ENCODE measurements around the gene ZSCAN5B. TPM values are rescaled to one million over a fixed set of nuclear protein-coding genes. Genes with fewer than 3 reads are reported as not detected.
"Not testable (repeated sequence)": the region's sequence is repeated elsewhere in the genome, so short reads cannot be mapped to it uniquely, and the experiment has no call there.

Gene ZSCAN5B
- total RNA-seq, 2 experiments from 2014 or later, result not detected

DNA sequence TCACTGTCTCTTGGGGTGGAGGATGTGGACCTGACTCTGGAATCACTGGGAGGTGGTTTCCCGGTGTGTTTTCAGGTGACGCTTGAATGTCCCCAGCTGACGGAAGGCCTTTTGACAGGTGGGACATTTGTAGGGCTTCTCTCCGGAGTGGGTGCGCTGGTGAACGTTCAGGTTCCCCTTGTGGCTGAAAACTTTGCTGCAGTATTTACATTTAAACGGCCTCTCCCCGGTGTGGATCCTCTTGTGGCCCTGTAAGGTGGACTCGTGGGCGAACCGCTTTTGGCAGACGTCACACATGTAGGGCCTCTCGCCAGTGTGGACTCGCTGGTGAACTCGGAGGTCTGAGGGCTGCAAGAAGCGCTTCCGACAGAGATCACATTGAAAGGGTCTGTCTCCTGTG, 7.8 kb downstream of the ZSCAN5B start:
- no peaks in the 10 kb centered on the region for H3K4me1 Mint-ChIP-seq (ENCODE audit: low read depth)
- ChIA-PET POLR2A (no interaction called here), CTCF (no interaction called here)
- no peaks in the 10 kb centered on the region for H3K9me3 Mint-ChIP-seq
- H3K36me3 Mint-ChIP-seq (ENCODE audit: low read depth), result no peaks in the 10 kb centered on the region
- ATAC-seq, result no peak
- DNase-seq, result no peak
- no peak overlapping the region for H3K4me3 Mint-ChIP-seq
- TF ChIP-seq, protein P1, sequence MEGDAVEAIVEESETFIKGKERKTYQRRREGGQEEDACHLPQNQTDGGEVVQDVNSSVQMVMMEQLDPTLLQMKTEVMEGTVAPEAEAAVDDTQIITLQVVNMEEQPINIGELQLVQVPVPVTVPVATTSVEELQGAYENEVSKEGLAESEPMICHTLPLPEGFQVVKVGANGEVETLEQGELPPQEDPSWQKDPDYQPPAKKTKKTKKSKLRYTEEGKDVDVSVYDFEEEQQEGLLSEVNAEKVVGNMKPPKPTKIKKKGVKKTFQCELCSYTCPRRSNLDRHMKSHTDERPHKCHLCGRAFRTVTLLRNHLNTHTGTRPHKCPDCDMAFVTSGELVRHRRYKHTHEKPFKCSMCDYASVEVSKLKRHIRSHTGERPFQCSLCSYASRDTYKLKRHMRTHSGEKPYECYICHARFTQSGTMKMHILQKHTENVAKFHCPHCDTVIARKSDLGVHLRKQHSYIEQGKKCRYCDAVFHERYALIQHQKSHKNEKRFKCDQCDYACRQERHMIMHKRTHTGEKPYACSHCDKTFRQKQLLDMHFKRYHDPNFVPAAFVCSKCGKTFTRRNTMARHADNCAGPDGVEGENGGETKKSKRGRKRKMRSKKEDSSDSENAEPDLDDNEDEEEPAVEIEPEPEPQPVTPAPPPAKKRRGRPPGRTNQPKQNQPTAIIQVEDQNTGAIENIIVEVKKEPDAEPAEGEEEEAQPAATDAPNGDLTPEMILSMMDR (IDR thresholded peaks at IDR 0.05), result no peak
- peaks cover 3% of the 10 kb centered on the region for H3K27me3 Mint-ChIP-seq
- no peak overlapping the region for H3K27ac Mint-ChIP-seq
- intact Hi-C loops (cut with micrococcal nuclease), result no loop called here

DNA sequence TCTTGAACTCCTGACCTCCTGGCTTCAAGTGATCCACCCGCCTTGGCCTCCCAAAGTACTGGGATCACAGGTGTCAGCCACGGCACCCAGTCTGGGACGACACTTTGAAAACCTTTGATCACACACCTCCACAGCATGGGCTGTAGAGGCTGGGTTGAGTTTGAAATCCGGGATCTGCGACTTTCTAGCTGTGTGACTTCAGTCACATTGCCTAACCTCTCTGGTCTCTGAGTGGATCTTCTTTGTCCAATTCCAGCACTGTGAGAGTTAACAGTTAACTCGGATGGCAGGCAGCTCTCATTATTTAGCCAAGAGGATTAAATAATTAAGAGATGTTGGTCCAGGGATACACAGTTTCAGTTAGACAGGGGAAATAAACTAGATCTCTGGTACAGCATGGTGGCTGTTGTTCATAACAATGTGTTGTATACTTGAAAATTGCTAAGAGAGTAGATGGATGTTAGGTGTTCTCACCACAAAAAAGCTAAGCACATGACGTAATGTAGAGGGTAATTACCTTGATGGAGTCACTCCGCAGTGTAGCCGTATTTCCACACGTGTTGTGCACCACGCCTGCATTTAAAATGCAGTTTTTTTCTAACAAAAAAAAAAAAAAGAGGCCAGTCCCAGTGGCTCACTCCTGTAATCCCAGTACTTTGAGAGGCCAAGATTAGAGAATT, 19.9 kb downstream of the ZSCAN5B start:
- Mint-ChIP-seq H3K27ac (no peak overlapping the region), H3K4me3 (no peak overlapping the region), H3K36me3 (ENCODE audit: low read depth) (no peaks in the 10 kb centered on the region), H3K9me3 (no peaks in the 10 kb centered on the region), H3K4me1 (ENCODE audit: low read depth) (no peaks in the 10 kb centered on the region), H3K27me3 (peaks cover 4% of the 10 kb centered on the region)
- ATAC-seq (no peak), DNase-seq (no peak)
- TF ChIP-seq, protein P1 (IDR thresholded peaks at IDR 0.05), result no peak
- ChIA-PET CTCF (interaction anchor here (0.7 to 1.0 kb wide), 2 partner anchors 101 to 112 kb away, joined by 3 read pairs; no protein-coding TSS in a partner anchor), POLR2A (no interaction called here)
- intact Hi-C loops (cut with micrococcal nuclease), result no loop called here

DNA sequence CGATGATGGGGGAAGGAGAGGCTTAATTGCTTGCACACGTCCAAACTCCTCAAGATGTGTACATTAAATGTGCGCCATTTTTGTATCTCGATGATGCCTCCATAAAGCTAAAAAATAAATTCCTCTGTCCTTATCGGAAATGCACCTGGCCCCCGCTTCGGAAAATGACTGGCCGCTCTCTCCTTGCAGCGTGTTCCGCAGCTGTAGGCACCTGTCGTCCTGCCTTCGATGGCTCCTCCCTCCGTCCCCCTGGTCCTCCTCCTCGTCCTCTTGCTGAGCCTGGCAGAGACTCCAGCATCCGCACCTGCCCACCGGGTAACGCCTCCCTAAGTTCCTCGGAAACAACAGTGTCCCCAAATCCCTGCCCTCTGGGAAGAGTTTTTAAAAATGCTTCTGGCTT, 20.7 kb downstream of the ZSCAN5B start:
- ATAC-seq, result no peak
- no peak overlapping the region for H3K4me3 Mint-ChIP-seq
- intact Hi-C loops (cut with micrococcal nuclease), result no loop called here
- no peak overlapping the region for H3K27ac Mint-ChIP-seq
- no peaks in the 10 kb centered on the region for H3K36me3 Mint-ChIP-seq (ENCODE audit: low read depth)
- H3K9me3 Mint-ChIP-seq, result no peaks in the 10 kb centered on the region
- POLR2A ChIA-PET, result no interaction called here
- TF ChIP-seq, protein P1 (IDR thresholded peaks at IDR 0.05), result no peak
- CTCF ChIA-PET, result interaction anchor here (0.7 kb wide), 1 partner anchor 111 kb away, joined by 3 read pairs; no protein-coding TSS in a partner anchor
- peaks cover 4% of the 10 kb centered on the region for H3K27me3 Mint-ChIP-seq
- peaks cover under 1% of the 10 kb centered on the region for H3K4me1 Mint-ChIP-seq (ENCODE audit: low read depth)
- DNase-seq, result no peak

DNA sequence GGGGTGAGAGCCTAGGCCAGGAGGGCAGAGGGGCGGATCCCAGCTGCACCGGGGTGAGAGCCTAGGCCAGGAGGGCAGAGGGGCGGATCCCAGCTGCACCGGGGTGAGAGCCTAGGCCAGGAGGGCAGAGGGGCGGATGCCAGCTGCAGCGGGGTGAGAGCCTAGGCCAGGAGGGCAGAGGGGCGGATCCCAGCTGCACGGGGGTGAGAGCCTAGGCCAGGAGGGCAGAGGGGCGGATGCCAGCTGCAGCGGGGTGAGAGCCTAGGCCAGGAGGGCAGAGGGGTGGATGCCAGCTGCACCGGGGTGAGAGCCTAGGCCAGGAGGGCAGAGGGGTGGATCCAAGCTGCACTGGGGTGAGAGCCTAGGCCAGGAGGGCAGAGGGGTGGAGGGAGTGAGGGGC, 21.3 kb downstream of the ZSCAN5B start:
- H3K4me3 Mint-ChIP-seq; H3K9me3 Mint-ChIP-seq; H3K27me3 Mint-ChIP-seq; ATAC-seq; H3K27ac Mint-ChIP-seq; POLR2A ChIA-PET; DNase-seq; H3K36me3 Mint-ChIP-seq (ENCODE audit: low read depth); intact Hi-C loops (cut with micrococcal nuclease); H3K4me1 Mint-ChIP-seq (ENCODE audit: low read depth); CTCF ChIA-PET: not testable (repeated sequence)

DNA sequence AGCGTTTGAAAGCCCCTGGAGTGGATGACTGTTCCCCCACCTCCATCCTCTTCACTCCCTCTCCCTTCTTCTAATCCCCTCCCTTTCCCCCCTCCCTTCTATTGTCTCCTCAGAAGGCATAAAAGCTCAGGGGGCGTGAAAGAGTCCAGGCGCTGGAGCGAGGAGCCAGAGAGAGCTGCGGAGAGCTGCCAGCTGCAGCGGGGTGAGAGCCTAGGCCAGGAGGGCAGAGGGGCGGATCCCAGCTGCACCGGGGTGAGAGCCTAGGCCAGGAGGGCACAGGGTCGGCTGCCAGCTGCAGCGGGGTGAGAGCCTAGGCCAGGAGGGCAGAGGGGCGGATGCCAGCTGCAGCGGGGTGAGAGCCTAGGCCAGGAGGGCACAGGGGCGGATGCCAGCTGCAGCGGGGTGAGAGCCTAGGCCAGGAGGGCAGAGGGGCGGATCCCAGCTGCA, 21.7 kb downstream of the ZSCAN5B start, which contains the start of gene GALP:
TSS of gene GALP (plus strand) at position 148 of the 447 bp plus-strand sequence. CDS start 1,101 bp downstream, outside the sequence.
- H3K4me3 Mint-ChIP-seq; POLR2A ChIA-PET; intact Hi-C loops (cut with micrococcal nuclease); DNase-seq; H3K4me1 Mint-ChIP-seq (ENCODE audit: low read depth); CTCF ChIA-PET; H3K27ac Mint-ChIP-seq; H3K9me3 Mint-ChIP-seq; H3K27me3 Mint-ChIP-seq; H3K36me3 Mint-ChIP-seq (ENCODE audit: low read depth); ATAC-seq: not testable (repeated sequence)

DNA sequence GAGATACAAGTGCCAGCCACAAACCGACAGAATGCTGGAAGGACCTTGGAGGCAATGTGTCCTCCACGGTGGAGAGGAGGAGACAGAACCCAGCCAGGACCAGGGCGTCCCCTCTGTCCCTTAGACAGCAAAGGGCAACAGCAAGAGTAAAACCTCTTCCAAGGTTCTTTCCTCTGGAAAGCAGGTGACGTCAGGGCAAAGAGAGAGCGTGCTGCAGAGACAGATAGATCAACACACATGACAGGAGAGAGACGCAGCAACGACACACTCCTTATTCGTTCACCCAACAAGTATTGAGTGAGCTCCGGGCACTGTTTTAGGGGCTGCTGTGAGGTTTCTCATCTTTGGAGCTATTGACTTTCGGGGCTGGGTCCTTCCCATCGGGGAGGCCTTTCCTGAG, 23.0 kb downstream of the ZSCAN5B start:
- H3K27ac Mint-ChIP-seq, result no peak overlapping the region
- DNase-seq (no peak), ATAC-seq (no peak)
- ChIA-PET CTCF (interaction anchor here (1.1 kb wide), 1 partner anchor 159 kb away, joined by 3 read pairs; no protein-coding TSS in a partner anchor), POLR2A (no interaction called here)
- peaks cover 3% of the 10 kb centered on the region for H3K4me1 Mint-ChIP-seq (ENCODE audit: low read depth)
- H3K9me3 Mint-ChIP-seq, result no peaks in the 10 kb centered on the region
- H3K4me3 Mint-ChIP-seq, result no peak overlapping the region
- intact Hi-C loops (cut with micrococcal nuclease), result loop anchor here (5.0 kb wide), 1 partner anchor 107 kb away; no protein-coding TSS in a partner anchor
- TF ChIP-seq, protein P1 (IDR thresholded peaks at IDR 0.05), result no peak
- no peaks in the 10 kb centered on the region for H3K36me3 Mint-ChIP-seq (ENCODE audit: low read depth)
- peaks cover 4% of the 10 kb centered on the region for H3K27me3 Mint-ChIP-seq

All from activated CD8-positive, alpha-beta T cell treated with anti-CD3 and anti-CD28 coated beads for 36 hours (primary cell).